ENCODE results near the gene MAML2. TPM values are rescaled to one million over a fixed set of nuclear protein-coding genes. Genes with fewer than 3 reads are reported as not detected.

Gene MAML2
- total and polyA plus RNA-seq, 2 of the 8 experiments (the other 6 are each of a cell fraction or from before 2014, with no cell fraction given) = 3.8 to 6.6 TPM

GRCh38 chr11:96267496-96268032 lies 75.4 kb downstream of the MAML2 start:
- H3K4me1 ChIP-seq (replicated peaks in 1 of 4; ENCODE audit: control insufficient read depth in 3 of 4, insufficient read depth in 4 of 4, low read length in 3 of 4) = peaks cover 0 to 5% (median 1%) of the 10 kb centered on the region in 4 experiments; a peak in 3 of 7 replicates
- H3K56ac ChIP-seq (replicated peaks; ENCODE audit: insufficient read length, low read depth, low read length) = no peak overlapping the region
- H4K91ac ChIP-seq (replicated peaks; ENCODE audit: insufficient read length, low read length) = no peak overlapping the region
- no peaks in the 10 kb centered on the region for H3K27me3 ChIP-seq (replicated peaks in 1 of 4; ENCODE audit: control insufficient read depth in 3 of 4, extremely low read depth in 1 of 4, insufficient read depth in 3 of 4, low read length in 3 of 4)
- POLR2A ChIA-PET (ENCODE audit: partially characterized antibody) = interaction anchor here (1.1 to 1.3 kb wide), 2 partner anchors 25 to 31 kb away, joined by 3 read pairs; no protein-coding TSS in a partner anchor
- no peaks in the 10 kb centered on the region for H3K79me2 ChIP-seq (ENCODE audit: control insufficient read depth in 1 of 2, insufficient read depth in 2 of 2, low read length in 2 of 2)
- H3K23me2 ChIP-seq (ENCODE audit: low read depth, low read length) = no peaks in the 10 kb centered on the region
- no peak overlapping the region for H3K9ac ChIP-seq (replicated peaks in 1 of 4; ENCODE audit: extremely low read depth in 1 of 4, low read depth in 3 of 4, low read length in 3 of 4)
- H3K27ac ChIP-seq (ENCODE audit: low read depth, low read length) = no peak overlapping the region
- no peak overlapping the region for H2BK12ac ChIP-seq (ENCODE audit: low read depth, low read length)
- no peak overlapping the region for H3K23ac ChIP-seq (ENCODE audit: insufficient read length)
- H2BK120ac ChIP-seq (replicated peaks; ENCODE audit: low read depth, low read length) = no peak overlapping the region
- CTCF ChIA-PET (ENCODE audit: partially characterized antibody) = interaction anchor here (0.6 to 3.7 kb wide), 4 partner anchors 13 to 76 kb away, joined by 3 to 12 read pairs (median 4); partner anchors contain the start of gene MAML2
- H4K8ac ChIP-seq (ENCODE audit: extremely low read depth, insufficient read depth, low read length) = no peak overlapping the region
- WGBS, 2 experiments (ENCODE audit: extremely low coverage in 1 of 2, insufficient coverage in 1 of 2, insufficient read length in 1 of 2, insufficient replicate concordance in 2 of 2, low coverage in 1 of 2, low lambda C conversion rate in 2 of 2, missing lambda C conversion rate in 1 of 2) = 86% methylated on average over 2 of the region's 2 CpGs; no CpG with 5 or more reads in 1 of the 2 experiments
- no peak overlapping the region for H2AFZ ChIP-seq (ENCODE audit: low read length)
- no peaks in the 10 kb centered on the region for H4K20me1 ChIP-seq (replicated peaks in 1 of 2; ENCODE audit: control insufficient read depth in 1 of 2, insufficient read depth in 2 of 2, low read length in 2 of 2)
- H2AK5ac ChIP-seq (ENCODE audit: low read depth, low read length) = no peak overlapping the region
- no peaks in the 10 kb centered on the region for H3K79me1 ChIP-seq (ENCODE audit: low read depth, low read length)
- no peak overlapping the region for H3K4me3 ChIP-seq (ENCODE audit: extremely low read depth in 1 of 4, insufficient read depth in 2 of 4, low read depth in 3 of 4, low read length in 4 of 4)
- no peak for TF ChIP-seq ATF3 (IDR thresholded peaks at IDR 0.05; ENCODE audit: insufficient read depth, low read depth, low read length)
- TF ChIP-seq SIX5 (IDR thresholded peaks at IDR 0.05; ENCODE audit: low read depth, low read length) = no peak
- no peak for TF ChIP-seq SIRT6 (IDR thresholded peaks at IDR 0.05; ENCODE audit: low read length)
- no peak for TF ChIP-seq CHD2 (IDR thresholded peaks at IDR 0.05; ENCODE audit: low read length)
- TF ChIP-seq ZNF274 (IDR thresholded peaks at IDR 0.05; ENCODE audit: borderline replicate concordance, extremely low read depth, low read length) = no peak
- TF ChIP-seq RNF2 (IDR thresholded peaks at IDR 0.05; ENCODE audit: borderline replicate concordance, low read depth, low read length, missing control alignments, poor library complexity, severe bottlenecking) = no peak
- TF ChIP-seq POLR2AphosphoS5 (IDR thresholded peaks at IDR 0.05; ENCODE audit: low read depth, low read length) = no peak
- TF ChIP-seq CTBP2 (IDR thresholded peaks at IDR 0.05; ENCODE audit: borderline replicate concordance, insufficient read depth, insufficient read length, low read length) = no peak
- TF ChIP-seq EGR1 (IDR thresholded peaks at IDR 0.05; ENCODE audit: borderline replicate concordance, low read depth, low read length) = no peak
- TF ChIP-seq MAFK (IDR thresholded peaks at IDR 0.05; ENCODE audit: low read depth, low read length) = no peak
- TF ChIP-seq RXRA (IDR thresholded peaks at IDR 0.05; ENCODE audit: insufficient read depth, low read depth, low read length) = no peak
- no peak for TF ChIP-seq BCL11A (IDR thresholded peaks at IDR 0.05; ENCODE audit: low read depth in 2 of 2, low read length in 2 of 2)
- no peak for TF ChIP-seq SIN3A (conservative IDR thresholded peaks at IDR 0.05 in 1 of 2, IDR thresholded peaks at IDR 0.05 in 1 of 2; ENCODE audit: low read depth in 1 of 2, low read length in 2 of 2)
- H3K4me2 ChIP-seq (ENCODE audit: insufficient read depth in 1 of 2, low read depth in 2 of 2, low read length in 2 of 2) = no peak overlapping the region
- no peaks in the 10 kb centered on the region for H3K36me3 ChIP-seq (ENCODE audit: control insufficient read depth in 2 of 4, insufficient read depth in 4 of 4, low read length in 3 of 4)
- H2BK5ac ChIP-seq (ENCODE audit: low read depth, low read length) = no peak overlapping the region
- H2BK15ac ChIP-seq (ENCODE audit: low read length) = no peak overlapping the region
- H3K14ac ChIP-seq (ENCODE audit: insufficient read length) = no peak overlapping the region
- H3K18ac ChIP-seq (ENCODE audit: extremely low read depth, low read length) = no peak overlapping the region
- H3K9me3 ChIP-seq (ENCODE audit: insufficient read depth in 2 of 2, low read depth in 1 of 2, low read length in 1 of 2) = no peaks in the 10 kb centered on the region
- FAIRE-seq (no peak), DNase-seq (ENCODE audit: low read depth in 1 of 2, low spot score in 2 of 2) (no peak)
- no peak overlapping the region for H3K4ac ChIP-seq (replicated peaks; ENCODE audit: insufficient read length, low read depth, low read length)
- H4K5ac ChIP-seq (ENCODE audit: insufficient read length, low read depth, low read length) = no peak overlapping the region
- H2BK20ac ChIP-seq (ENCODE audit: low read length) = no peak overlapping the region; the same call in 1 of the 2 replicates
